HG03280 (cell line): ENCODE data around the gene EED.
A peak's percentile ranks its signal among the peaks of the same experiment; 100 is the strongest.

Source experiments
- ATAC-seq: cut with Tn5 transposase; IDR thresholded peaks from one replicate; pipeline ENCODE4 v1.9.1; 2021; ENCODE audit warnings: mild to moderate bottlenecking, moderate library complexity; ENCODE audit not compliant: unreplicated experiment

Gene EED, protein sequence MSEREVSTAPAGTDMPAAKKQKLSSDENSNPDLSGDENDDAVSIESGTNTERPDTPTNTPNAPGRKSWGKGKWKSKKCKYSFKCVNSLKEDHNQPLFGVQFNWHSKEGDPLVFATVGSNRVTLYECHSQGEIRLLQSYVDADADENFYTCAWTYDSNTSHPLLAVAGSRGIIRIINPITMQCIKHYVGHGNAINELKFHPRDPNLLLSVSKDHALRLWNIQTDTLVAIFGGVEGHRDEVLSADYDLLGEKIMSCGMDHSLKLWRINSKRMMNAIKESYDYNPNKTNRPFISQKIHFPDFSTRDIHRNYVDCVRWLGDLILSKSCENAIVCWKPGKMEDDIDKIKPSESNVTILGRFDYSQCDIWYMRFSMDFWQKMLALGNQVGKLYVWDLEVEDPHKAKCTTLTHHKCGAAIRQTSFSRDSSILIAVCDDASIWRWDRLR

DNA sequence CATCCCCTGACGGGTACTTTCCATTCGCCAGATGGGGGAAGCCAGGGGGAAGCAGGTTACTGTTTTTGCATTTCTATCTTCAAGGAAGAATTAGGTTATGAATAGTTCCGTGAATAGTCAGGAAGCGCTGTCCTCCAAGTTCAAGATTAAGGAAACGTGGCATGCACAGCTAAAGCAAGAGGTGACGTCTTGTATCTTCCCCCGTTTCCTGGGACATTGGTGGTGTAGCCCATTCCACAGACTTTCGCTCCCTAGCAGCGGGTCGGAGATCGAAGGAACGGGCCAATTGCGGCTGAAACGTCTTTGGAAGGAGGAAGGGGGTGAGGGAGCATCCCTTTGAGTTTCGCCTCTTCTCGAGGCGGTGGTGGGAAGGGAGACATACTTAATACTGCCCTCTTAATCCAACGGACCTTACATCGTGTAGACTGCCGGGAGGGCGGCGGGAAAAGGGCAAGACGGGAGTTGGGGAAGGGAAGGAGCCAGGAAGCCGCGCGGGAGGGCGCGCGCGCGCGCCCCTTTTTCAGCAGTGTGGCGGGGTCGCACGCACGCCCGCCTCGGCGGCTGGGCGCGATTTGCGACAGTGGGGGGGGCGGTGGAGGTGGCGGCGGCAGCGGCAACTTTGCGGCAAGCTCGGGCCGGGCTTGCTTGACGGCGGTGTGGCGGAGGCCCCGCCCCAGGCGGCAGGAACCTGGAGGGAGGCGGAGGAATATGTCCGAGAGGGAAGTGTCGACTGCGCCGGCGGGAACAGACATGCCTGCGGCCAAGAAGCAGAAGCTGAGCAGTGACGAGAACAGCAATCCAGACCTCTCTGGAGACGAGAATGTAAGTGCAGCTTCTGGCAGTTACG lies at the start of gene EED:
TSS of gene EED (plus strand) at position 232 of the 847 bp plus-strand sequence. CDS start at position 709, 477 bp downstream.
- peak; percentile 72 for ATAC-seq

DNA sequence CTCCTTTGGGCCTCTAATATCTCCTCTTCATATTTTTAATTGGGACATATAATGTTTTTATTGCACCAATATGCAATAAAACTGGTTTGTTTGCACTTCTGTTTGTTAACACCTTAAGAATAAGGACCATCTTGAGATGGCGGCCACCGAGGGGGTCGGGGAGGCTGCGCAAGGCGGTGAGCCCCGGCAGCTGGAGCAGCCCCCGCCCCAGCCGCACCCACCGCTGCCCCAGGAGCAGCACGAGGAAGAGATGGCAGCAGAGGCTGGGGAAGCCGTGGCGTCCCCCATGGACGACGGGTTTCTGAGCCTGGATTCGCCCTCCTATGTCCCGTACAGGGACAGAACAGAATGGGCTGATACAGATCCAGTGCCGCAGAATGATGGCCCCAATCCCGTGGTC lies 49.6 kb upstream of the EED start:
- ATAC-seq, result no peak

DNA sequence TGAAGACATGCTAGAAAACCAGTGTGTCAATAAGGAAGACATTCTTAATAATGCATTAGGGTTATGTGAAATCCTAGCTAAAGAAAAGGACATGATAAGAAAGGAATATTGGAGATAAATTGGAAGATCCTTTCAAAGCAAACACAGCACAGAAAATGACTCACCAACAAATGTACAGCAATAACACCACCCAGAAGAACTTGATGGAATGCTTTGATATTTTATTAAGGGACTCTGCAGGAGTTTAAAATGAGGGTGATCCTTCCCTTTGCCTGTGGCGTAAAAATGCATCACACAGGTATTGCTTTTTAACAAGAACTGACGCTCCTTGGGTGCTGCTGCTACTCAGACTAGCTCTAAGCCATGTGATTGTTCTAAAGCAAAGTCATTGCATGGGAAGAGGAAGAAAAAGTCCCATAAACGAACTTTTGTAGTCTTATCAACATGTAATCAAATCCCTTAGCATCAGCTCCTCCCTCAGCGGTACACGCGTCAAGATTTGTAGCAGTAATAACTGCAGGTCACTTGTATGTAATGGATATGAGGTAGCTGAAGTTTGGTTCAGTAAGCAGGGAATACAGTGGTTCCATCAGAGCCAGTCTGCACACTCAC lies 48.4 kb upstream of the EED start:
- no peak for ATAC-seq

- ATAC-seq, result no peak
These were observed 47.6 kb upstream of the EED start for GRCh38 chr11:86196913-86197312.

DNA sequence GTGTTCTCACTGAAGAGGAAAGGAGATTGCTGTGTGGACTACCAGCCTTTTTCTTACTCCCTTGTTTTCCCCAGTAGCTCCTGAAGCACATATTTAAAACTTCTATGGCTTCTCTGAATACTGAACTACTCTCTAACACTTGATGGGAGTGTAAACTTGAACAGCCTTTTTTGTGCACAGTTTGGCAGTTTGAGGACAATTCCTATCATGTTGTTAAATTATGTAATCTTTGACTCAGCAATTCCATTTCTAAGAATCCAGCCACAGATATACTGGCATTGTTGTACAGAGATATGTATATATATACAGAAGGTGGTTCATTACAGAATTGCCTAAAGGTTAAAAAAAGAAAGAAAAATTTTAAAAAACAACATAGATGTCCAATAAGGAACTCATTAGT lies 47.1 kb upstream of the EED start:
- no peak for ATAC-seq

DNA sequence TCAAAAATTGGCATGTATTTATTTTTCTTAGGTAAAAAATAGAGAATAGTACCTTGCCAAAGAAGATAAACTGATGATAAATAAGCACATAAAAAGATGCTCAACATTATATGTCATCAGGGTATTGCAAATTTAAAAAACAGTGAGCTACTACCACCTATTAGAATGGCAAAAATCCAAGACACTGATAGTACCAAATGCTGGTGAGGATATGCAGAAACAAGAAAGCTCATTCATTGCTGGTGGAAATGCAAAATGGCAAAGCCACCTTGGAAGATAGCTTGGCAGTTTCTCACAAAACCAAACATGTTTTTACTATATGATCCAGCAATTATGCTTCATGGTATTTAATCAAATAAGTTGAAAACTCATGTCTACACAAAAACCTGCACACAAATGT lies 46.4 kb upstream of the EED start:
- ATAC-seq, result no peak

GRCh38 chr11:86199354-86199753 lies 45.2 kb upstream of the EED start:
- ATAC-seq, result no peak

DNA sequence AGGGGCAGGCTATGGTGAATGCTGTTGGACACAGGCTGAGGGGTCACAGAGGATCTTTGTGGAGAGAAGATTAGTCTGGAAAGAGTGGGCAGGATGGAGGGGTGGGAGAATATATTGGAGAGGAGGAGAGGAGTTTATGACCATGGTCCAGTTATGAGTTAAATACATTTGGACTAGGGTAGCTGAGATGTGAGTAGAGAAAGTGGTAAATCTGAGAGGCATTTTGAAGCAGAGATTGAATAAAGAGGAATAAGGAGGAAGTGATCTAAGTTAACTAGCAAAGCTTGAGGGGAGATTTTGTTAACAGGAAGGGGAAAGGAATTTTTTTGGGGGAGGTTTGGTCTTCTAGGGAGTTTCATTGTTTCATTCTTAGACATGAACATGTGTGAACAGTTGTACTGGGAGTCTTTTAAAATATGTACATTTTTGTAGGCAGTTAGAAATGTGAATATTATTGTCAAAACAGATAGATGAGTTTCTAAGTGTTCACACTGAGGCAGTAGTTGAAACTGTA lies 43.1 kb upstream of the EED start:
- no peak for ATAC-seq

DNA sequence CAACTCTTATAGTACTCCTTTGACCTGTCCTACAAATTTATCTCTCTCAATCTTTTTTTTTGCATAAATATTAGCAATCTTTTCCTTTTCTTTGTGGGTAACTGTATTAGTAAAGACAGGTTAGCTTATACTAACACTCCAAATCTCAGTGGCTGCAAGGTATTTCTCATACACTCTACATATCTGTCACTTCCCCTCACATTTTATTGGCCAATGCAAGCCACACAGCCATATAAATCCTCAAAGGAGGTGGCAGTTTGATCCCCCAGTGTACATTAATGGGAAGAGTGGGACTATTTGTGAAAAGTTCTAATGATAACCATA lies 42.6 kb upstream of the EED start:
- ATAC-seq, result peak; percentile 34

- no peak for ATAC-seq
These were observed 40.2 kb upstream of the EED start for GRCh38 chr11:86204356-86204755.

GRCh38 chr11:86205421-86206336 lies 38.9 kb upstream of the EED start:
- ATAC-seq, result no peak

DNA sequence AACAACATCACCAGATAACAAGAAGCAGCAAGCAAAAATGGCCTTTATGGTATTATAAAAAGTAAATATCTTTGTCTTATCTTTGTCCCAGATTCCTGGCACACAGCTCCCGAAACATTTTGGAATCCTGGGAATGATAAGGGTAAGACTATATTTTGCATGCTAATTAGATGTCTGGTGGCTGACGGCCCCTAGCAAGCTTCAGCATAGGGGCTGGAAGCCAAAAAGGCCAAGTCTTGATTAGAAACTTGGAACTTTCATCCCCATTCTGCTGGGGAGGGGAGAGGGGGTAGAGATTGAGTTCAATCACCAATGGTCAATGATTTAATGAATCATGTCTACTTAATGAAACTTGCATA lies 38.2 kb upstream of the EED start:
- ATAC-seq, result no peak

- ATAC-seq, result no peak
These were observed 37.1 kb upstream of the EED start for GRCh38 chr11:86207413-86207812.

DNA sequence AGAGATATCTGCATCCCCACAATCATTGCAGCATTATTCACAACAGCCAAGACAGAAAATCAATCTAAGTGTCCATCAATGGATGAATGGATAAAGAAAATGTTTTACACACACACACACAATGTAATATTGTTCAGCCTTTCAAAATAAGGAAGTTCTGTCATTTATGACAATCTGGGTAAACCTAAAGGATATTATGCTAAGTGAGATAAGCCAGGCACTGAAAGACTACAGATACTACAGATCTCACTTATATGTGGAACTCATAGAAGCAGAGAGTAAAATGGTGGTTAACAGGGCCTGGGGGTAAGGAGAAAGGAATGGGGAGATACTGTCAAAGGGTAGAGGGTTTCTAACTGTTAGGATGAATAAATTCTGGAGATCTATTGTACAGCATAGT lies 36.0 kb upstream of the EED start:
- ATAC-seq, result no peak

DNA sequence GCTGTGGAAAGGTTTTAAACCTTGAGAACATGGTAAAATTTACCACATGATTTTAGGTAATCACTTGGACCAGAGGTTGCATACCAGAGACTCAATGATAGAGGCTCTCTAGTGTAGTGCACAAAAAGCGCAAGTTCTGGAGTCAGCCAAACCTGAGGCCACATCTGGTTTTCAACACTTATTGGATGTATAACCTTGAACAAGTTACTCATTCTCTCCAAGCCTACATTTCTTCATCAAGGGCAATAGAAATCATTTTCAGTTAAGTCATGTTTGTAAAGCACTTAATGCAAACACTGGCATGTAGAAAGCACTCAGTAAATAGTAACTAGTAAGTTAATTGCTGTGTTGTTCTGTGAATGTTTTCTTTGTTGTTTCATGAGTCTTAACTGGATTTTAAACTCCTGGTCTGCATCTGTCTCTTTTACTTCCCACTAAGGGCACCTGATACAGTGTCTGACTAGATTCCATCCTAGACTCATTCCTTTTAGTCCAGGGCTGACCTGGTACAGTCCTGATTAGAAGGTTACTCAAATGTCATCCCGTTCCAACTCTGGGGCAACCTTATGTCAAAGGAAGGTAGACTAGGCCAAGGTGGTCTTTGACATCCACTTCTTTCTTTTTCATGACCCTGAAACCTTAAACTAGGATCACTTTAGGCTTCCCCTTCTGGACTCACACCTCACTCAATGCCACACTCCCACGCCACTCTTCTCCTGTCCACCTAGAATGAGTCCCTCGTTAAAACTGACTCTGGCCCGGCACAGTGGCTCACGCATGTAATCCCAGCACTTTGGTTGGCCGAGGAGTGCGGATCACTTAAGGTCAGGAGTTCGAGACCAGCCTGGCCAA lies 34.5 kb upstream of the EED start:
- ATAC-seq, result no peak

DNA sequence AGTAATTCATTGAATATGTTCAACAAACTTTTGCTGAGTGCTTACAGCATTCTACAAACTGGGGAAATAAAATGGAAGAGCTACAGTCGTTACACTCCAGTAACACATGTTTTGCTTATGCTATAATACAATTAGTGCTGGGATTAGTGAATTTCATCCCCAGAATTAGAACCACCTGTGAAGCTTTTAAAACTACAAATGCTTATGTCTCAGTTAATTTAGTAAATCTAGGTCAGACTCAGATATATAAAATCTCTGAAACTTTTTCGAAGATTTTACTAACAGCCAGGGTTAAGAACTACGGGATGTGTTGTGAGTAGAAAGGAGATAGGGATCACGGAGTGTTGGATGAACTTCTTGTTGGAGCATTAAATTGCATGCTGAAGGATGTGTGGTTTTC lies 33.7 kb upstream of the EED start:
- ATAC-seq, result no peak

GRCh38 chr11:86211619-86212018 lies 32.9 kb upstream of the EED start:
- ATAC-seq, result peak; percentile 54

DNA sequence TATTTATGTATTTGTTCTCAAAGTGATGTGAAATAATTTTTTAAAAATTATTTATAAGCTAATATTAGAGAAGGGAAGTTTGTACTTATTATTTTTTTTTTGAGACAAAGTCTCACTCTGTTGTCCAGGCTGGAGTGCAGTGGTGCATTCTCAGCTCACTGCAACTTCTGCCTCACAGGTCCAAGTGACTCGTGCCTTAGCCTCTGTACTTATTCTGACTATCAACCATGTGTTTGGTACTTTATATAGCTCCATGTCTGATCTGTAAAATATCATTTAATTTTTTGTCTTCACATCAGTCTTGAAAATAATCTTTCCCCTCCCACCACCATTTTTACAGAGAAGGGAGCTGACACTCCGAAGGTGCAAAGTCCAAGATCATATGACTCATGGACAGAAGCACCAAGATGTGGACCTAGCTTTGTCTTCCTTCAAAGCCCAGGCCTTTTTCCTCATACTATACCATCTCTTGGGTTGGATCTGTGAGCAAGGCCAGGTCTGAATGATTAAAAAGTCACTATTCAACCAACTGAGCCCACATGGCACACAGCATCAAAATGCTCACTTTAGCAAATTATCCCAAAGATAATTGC lies 32.4 kb upstream of the EED start:
- ATAC-seq, result no peak

DNA sequence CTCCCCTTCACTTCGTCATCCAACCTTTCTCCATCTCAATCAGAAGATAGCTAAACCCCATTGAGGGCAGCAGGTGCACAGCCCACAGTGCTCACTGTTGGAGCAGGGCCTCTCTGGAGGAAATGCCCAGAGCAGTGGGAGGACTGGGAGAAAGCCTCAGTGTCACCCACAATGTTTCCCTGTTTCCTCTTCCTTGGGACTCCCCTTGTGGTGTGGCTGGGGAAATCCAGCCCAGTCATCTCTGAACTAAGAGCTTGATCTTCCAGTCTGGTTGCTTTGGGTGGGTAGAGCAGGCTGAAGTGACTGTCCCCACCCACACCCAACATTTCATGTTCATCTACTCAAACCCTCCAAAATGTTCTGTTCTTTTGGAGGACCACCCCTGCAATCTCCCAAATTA lies 29.8 kb upstream of the EED start:
- peak; percentile 32 for ATAC-seq
